Kidney (tissue), 14 donors: ENCODE results near the gene S1PR3. TPM values are rescaled to one million over a fixed set of nuclear protein-coding genes. Genes with fewer than 3 reads are reported as not detected.

Experiments used
- DNase-seq, 5 donors: peaks; one replicate each; pipeline ENCODE4 v3.0.0-alpha.2; 2013 to 2020
- FAIRE-seq: peaks from 2 replicates; lab custom pipeline; 2012; peaks lifted over from hg19 to GRCh38; lab: Jason Lieb, UNC
- H3K27ac ChIP-seq, 2 donors: one replicate each; pipeline ENCODE4 v1.7.0; 2013; ENCODE audit warnings: low read depth in 2 of 2, low read length in 2 of 2, inconsistent platforms in 1 of 2
- H3K27me3 ChIP-seq: one replicate; pipeline ENCODE4 v1.7.1; 2013; ENCODE audit warnings: low read length, inconsistent platforms; ENCODE audit not compliant: control insufficient read depth, insufficient read depth
- H3K36me3 ChIP-seq, 3 donors: one replicate each; pipeline versions ENCODE4 v1.7.0 to v1.7.1; 2013; ENCODE audit warnings: low read length in 3 of 3, control low read depth in 1 of 3, inconsistent platforms in 1 of 3; ENCODE audit not compliant: insufficient read depth in 3 of 3, control insufficient read depth in 2 of 3
- H3K4me1 ChIP-seq, 3 donors: one replicate each; pipeline versions ENCODE4 v1.7.0 to v1.7.1; 2013; ENCODE audit warnings: low read length in 3 of 3, inconsistent platforms in 1 of 3, low read depth in 1 of 3; ENCODE audit not compliant: control insufficient read depth in 2 of 3, insufficient read depth in 2 of 3
- H3K4me3 ChIP-seq, 3 donors: one replicate each; pipeline versions ENCODE4 v1.7.0 to v1.8.1; 2013; ENCODE audit warnings: low read length in 3 of 3, control low read depth in 1 of 3, inconsistent platforms in 1 of 3
- H3K9ac ChIP-seq, 3 donors: one replicate each; pipeline versions ENCODE4 v1.7.0 to v1.7.1; 2013; ENCODE audit warnings: low read length in 3 of 3, control low read depth in 1 of 3, inconsistent platforms in 1 of 3
- H3K9me3 ChIP-seq, 3 donors: one replicate each; pipeline versions ENCODE4 v1.7.0 to v1.7.1; 2013; ENCODE audit warnings: low read length in 3 of 3, control low read depth in 1 of 3, inconsistent platforms in 1 of 3; ENCODE audit not compliant: control insufficient read depth in 2 of 3, insufficient read depth in 1 of 3
- intact Hi-C: fragments of 100-400 bp; cut with DNase I; formaldehyde crosslinking; loops from one replicate; pipeline ENCODE4 v1.11.1; 2022
- polyA plus RNA-seq: library from polyadenylated mRNA; stranded (reverse); fragments of 350-450 nt; fragmentation: Illumina TruSeq; extraction: RNeasy Lipid Tissue Mini Kit (QIAGEN cat#74804); gene quantifications from one replicate; pipeline ENCODE4 v1.2.3, GENCODE V29; 2014; ENCODE audit warnings: low read depth, low replicate concordance; ENCODE audit not compliant: insufficient read depth
- total RNA-seq: library from RNA; stranded (reverse); fragmentation: NEBNext Ultra II Directional; extraction: Animal tissue kit (Norgen Biotek cat#: 25700); gene quantifications from one replicate; pipeline ENCODE4 v1.2.1, GENCODE V29; 2021
- TF ChIP-seq, protein P1 (sequence below): IDR thresholded peaks from 3 replicates; pipeline ENCODE4 v1.5.1; 2012; ENCODE audit warnings: mild to moderate bottlenecking, moderate library complexity, borderline replicate concordance; ENCODE audit not compliant: insufficient read depth; ENCODE audit errors: extremely low read depth
- donor health status: control.
- donor health status: control.
- donor health status: control.
- donor health status: control.
- donor health status: control.
- donor health status: DM: yes; HTN: yes; CAD: no.
- donor health status: Normal renal cell carcinoma (clear cell type).

The S1PR3 gene
- total and polyA plus RNA-seq, 2 donors from 2014 or later = 12.4 to 36.4 TPM

DNA sequence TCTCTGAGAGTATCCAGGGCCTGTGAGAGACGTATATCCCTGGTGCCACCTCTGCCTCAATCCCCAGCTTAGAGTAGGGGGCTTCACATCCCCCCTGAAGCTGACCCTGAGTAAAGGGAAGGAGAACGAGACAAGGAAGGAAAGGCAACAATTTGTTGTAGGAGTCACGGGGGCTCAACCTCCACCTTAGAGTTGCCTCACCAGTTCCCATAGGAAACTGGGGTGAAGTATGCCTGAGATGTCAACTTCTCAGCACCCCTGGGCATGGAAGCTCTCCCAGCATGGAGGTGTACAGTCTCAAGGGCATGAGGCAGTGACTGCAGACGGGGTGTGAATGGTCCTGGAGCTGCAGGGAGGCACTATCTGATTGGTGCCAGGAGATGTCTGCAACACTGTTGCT lies 53.6 kb downstream of the S1PR3 start:
- no peak overlapping the region for H3K9ac ChIP-seq
- no peaks in the 10 kb centered on the region for H3K36me3 ChIP-seq
- H3K27ac ChIP-seq = no peak overlapping the region
- no peaks in the 10 kb centered on the region for H3K27me3 ChIP-seq
- intact Hi-C loops = no loop called here
- TF ChIP-seq, protein P1, sequence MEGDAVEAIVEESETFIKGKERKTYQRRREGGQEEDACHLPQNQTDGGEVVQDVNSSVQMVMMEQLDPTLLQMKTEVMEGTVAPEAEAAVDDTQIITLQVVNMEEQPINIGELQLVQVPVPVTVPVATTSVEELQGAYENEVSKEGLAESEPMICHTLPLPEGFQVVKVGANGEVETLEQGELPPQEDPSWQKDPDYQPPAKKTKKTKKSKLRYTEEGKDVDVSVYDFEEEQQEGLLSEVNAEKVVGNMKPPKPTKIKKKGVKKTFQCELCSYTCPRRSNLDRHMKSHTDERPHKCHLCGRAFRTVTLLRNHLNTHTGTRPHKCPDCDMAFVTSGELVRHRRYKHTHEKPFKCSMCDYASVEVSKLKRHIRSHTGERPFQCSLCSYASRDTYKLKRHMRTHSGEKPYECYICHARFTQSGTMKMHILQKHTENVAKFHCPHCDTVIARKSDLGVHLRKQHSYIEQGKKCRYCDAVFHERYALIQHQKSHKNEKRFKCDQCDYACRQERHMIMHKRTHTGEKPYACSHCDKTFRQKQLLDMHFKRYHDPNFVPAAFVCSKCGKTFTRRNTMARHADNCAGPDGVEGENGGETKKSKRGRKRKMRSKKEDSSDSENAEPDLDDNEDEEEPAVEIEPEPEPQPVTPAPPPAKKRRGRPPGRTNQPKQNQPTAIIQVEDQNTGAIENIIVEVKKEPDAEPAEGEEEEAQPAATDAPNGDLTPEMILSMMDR = no peak
- DNase-seq (no peak), FAIRE-seq (no peak)
- no peaks in the 10 kb centered on the region for H3K9me3 ChIP-seq
- no peaks in the 10 kb centered on the region for H3K4me1 ChIP-seq
- no peak overlapping the region for H3K4me3 ChIP-seq

DNA sequence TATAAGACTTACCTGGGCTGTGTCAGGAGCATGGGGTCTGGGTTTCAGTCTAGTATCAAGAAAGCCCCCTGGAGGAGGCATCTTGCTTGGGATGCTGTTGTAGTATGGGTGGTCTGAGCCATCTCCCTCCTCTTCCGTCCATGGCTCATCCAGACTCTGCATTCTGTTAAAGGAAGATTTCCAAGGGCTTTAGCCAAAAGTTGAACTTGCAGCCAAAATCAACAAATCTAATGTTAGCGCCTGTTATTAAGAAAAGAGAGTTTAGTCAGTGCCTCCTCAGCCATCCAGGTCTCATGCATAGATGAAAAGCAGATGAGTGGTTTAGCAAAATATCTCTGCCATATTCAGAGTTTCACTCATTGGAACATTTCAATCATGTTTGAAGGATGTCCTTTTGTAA lies 55.6 kb downstream of the S1PR3 start:
- FAIRE-seq = no peak

GRCh38 chr9:89047667-89048066 lies 56.4 kb downstream of the S1PR3 start:
- DNase-seq = no peak
- no peak overlapping the region for H3K4me3 ChIP-seq
- H3K27ac ChIP-seq = no peak overlapping the region
- TF ChIP-seq, protein P1 = no peak
- no peak overlapping the region for H3K9ac ChIP-seq
- H3K36me3 ChIP-seq = no peaks in the 10 kb centered on the region
- H3K27me3 ChIP-seq = no peaks in the 10 kb centered on the region
- no peaks in the 10 kb centered on the region for H3K9me3 ChIP-seq
- H3K4me1 ChIP-seq = no peaks in the 10 kb centered on the region
- intact Hi-C loops = no loop called here
- FAIRE-seq = no peak

More for the DNA sequence above, 55.6 kb downstream of the S1PR3 start:
- intact Hi-C loops = no loop called here
- H3K27me3 ChIP-seq = no peaks in the 10 kb centered on the region
- H3K4me3 ChIP-seq = no peak overlapping the region
- DNase-seq = peak in 2 of 5 donors; percentile 28 to 54
- no peak overlapping the region for H3K9ac ChIP-seq
- no peaks in the 10 kb centered on the region for H3K9me3 ChIP-seq
- H3K27ac ChIP-seq = no peak overlapping the region
- TF ChIP-seq, protein P1 = no peak
- no peaks in the 10 kb centered on the region for H3K4me1 ChIP-seq
- no peaks in the 10 kb centered on the region for H3K36me3 ChIP-seq

DNA sequence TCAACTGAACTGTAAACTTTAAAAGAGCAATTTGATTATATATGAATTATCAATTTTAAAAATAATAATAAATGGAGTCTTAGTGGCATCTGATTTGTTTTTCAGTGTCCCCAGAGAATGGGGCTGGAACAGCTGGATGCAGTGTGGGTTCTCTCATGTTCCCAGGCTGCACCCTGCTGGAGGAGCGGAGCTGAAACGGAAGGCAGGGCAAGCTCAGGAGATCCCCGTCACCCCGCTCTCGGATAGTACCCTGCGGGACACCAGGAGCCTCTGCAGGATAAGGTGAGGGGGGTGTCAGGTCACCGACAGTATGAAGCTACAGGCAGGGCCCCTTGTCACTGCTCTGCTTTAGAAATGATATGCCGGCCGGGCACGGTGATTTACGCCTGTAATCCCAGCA lies 57.3 kb downstream of the S1PR3 start:
- no peaks in the 10 kb centered on the region for H3K4me1 ChIP-seq
- H3K36me3 ChIP-seq = no peaks in the 10 kb centered on the region
- TF ChIP-seq, protein P1 = no peak
- FAIRE-seq (no peak), DNase-seq (no peak)
- H3K27me3 ChIP-seq = no peaks in the 10 kb centered on the region
- H3K9ac ChIP-seq = no peak overlapping the region
- no peaks in the 10 kb centered on the region for H3K9me3 ChIP-seq
- no peak overlapping the region for H3K4me3 ChIP-seq
- intact Hi-C loops = no loop called here
- no peak overlapping the region for H3K27ac ChIP-seq
